Skeletal muscle tissue (tissue), 4 donors: Measurements from ENCODE around the gene MAD1L1. TPM values are rescaled to one million over a fixed set of nuclear protein-coding genes. Genes with fewer than 3 reads are reported as not detected.

Experiments
- H3K27ac ChIP-seq: one replicate; pipeline ENCODE4 v1.7.0; 2013; ENCODE audit warnings: mild to moderate bottlenecking, low read depth, low read length, inconsistent platforms
- H3K27me3 ChIP-seq, 3 donors: one replicate each; pipeline ENCODE4 v1.7.0; 2013; ENCODE audit warnings: low read length in 3 of 3; ENCODE audit not compliant: control insufficient read depth in 3 of 3, insufficient read depth in 3 of 3
- H3K36me3 ChIP-seq, 3 donors: one replicate each; pipeline ENCODE4 v1.7.0; 2013; ENCODE audit warnings: low read length in 3 of 3; ENCODE audit not compliant: control insufficient read depth in 3 of 3, insufficient read depth in 3 of 3
- H3K4me1 ChIP-seq, 3 donors: one replicate each; pipeline ENCODE4 v1.7.0; 2013; ENCODE audit warnings: low read length in 3 of 3, mild to moderate bottlenecking in 3 of 3; ENCODE audit not compliant: control insufficient read depth in 3 of 3, insufficient read depth in 3 of 3
- H3K4me3 ChIP-seq, 3 donors: one replicate each; pipeline ENCODE4 v1.7.0; 2013; ENCODE audit warnings: low read length in 3 of 3
- H3K9ac ChIP-seq, 3 donors: one replicate each; pipeline ENCODE4 v1.7.0; 2013; ENCODE audit warnings: low read length in 3 of 3, mild to moderate bottlenecking in 3 of 3, moderate library complexity in 2 of 3, low read depth in 1 of 3
- H3K9me3 ChIP-seq, 3 donors: one replicate each; pipeline ENCODE4 v1.7.0; 2013; ENCODE audit warnings: low read length in 3 of 3; ENCODE audit not compliant: control insufficient read depth in 3 of 3
- total RNA-seq: library from RNA; depleted of rRNA; stranded (reverse); fragments of >200 nt; gene quantifications from one replicate; pipeline ENCODE4 v1.2.3, GENCODE V29; 2014
- donor health status: Osteomylitis.

The MAD1L1 gene
- total RNA-seq, 1 donor from 2014 or later, result 42.3 TPM

DNA sequence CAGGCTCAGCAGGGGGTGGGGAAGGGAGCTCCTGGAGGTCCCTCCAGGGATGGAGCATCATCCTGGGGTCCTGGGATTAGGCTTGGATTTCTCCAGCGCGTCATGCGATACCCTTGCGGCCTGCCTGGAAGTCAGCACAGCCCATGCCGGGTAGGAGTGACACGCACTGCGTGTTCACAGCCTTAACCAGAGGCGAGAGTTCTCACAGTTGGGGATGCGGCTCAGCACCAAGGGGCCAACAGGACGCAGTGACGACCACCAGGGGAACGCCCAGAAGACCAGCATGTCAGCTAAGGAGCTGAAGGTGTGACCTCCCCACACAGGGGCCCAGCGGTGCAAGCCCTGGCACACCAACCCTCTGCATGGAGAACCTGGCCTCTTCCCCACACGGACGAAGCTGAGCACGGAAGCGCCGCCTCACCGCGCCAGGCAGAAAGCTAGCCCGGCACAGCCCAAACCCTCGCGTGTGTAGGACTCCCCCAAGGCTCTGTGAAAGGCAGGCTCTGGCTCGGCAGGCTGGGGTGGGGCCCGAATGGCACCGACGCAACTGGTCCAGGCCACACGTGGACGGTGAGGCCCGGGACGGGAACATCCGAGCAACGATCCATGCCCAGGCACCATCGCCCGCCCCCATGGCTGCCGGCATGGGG lies 364.1 kb downstream of the MAD1L1 start:
- Histone ChIP-seq H3K36me3 (no peaks in the 10 kb centered on the region), H3K27ac (no peak overlapping the region), H3K9me3 (no peaks in the 10 kb centered on the region), H3K27me3 (no peaks in the 10 kb centered on the region), H3K9ac (no peak overlapping the region), H3K4me1 (no peaks in the 10 kb centered on the region), H3K4me3 (no peak overlapping the region)

DNA sequence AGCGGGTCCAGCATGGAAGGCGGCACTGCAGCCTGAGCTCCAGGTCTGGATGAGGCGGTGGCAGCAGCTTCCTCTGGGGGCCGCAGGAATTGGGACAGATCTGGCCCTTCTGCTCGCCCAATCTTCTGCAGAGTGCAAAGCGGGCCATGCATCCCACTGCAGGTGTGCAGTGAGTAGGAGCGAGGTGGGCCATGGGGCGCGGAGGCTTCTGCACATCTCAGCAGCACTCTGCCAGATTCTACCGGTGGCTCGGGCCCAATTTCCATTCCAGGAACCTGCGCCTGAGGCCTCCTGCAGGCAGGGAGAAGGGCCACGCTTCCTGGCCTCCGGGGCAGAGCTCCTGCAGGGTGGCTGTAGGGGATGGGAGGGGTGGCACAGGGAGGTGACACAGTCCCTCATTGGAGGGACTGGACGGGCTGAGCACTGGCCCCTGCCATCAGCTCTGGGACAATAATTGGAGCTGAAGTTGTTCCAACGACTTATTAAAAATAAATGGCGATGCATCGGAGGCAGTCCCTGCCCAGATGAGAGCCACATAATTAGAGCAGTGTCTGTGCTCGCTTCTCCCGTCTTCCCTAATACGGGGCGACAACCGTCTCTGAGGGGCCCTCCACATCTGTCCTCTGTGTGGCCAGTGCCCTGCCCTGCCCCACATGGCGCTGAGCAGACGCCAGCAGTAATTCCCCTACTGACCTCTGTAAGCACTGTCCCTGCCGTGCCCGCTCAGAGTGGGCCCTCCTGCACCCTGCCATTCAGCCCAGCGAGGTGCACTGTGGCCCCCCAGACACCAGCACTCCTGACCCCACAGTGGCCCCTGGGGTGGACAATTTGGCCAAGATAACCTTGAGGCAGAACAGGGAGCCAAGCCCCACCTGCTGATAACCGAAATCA lies 365.1 kb downstream of the MAD1L1 start:
- Histone ChIP-seq H3K36me3 (no peaks in the 10 kb centered on the region), H3K9ac (no peak overlapping the region)

DNA sequence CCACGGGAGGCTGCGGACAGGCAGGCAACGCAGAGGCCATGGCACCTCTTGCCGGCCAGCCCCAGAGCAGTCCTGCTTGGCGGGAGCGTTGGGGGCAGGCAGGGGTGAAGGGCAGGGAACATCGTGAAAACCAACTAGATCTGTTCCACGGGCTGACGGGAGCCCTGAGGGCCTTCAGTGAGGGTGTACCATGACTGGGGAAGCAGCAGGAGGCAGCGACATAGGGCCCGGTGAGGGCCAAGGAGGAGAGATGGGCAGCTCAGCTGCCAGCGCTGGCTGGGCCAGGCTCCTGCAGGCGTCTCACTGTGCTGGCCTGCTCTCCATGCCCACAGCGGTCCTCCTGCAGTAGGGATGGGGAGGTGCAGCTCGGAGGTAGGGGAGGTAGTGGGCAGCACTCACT lies 366.1 kb downstream of the MAD1L1 start:
- H3K4me1 ChIP-seq, result no peaks in the 10 kb centered on the region

More for the DNA sequence above, 365.1 kb downstream of the MAD1L1 start:
- no peak overlapping the region for H3K27ac ChIP-seq
- H3K4me3 ChIP-seq, result no peak overlapping the region
- no peaks in the 10 kb centered on the region for H3K9me3 ChIP-seq
- H3K4me1 ChIP-seq, result no peaks in the 10 kb centered on the region
- H3K27me3 ChIP-seq, result no peaks in the 10 kb centered on the region

DNA sequence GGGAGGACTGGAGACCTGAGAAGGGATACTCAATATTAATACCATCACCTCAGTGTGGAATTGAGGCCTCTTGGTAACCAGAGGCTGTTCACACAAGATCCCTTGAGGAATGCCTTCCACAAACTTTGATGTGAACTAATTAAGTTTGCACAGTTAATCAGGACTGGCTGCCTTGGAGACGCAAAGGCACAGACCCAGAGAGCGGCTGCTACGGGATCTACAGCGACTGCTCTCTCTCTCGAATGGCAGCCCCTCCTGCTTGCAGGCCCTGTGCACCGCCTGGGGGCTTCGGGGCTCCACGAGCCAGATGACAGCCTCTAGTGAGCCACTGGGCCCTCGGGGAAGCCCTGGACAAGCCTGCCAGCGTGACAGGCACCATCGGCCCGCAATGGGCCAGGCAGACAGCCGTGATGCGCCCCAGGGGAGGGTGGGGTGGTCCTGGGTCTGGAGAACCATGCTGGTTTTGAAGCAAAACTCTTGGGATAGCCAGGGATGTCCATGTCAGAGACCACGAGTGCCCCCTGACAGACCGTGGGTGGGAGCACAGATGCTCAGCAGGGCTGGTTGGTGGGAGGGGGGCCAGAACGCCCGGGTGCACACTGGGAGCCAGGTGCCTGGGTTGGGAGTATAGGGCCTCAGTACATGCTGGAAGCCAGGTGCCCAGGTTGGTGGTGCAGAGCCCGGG lies 367.0 kb downstream of the MAD1L1 start:
- H3K4me1 ChIP-seq, result no peaks in the 10 kb centered on the region
- H3K9me3 ChIP-seq, result no peaks in the 10 kb centered on the region
- H3K27me3 ChIP-seq, result no peaks in the 10 kb centered on the region
- H3K4me3 ChIP-seq, result no peak overlapping the region
- no peaks in the 10 kb centered on the region for H3K36me3 ChIP-seq
- H3K9ac ChIP-seq, result no peak overlapping the region
- no peak overlapping the region for H3K27ac ChIP-seq

More for the DNA sequence above, 366.1 kb downstream of the MAD1L1 start:
- no peaks in the 10 kb centered on the region for H3K27me3 ChIP-seq
- H3K4me3 ChIP-seq, result no peak overlapping the region
- no peak overlapping the region for H3K27ac ChIP-seq
- no peak overlapping the region for H3K9ac ChIP-seq
- no peaks in the 10 kb centered on the region for H3K9me3 ChIP-seq
- no peaks in the 10 kb centered on the region for H3K36me3 ChIP-seq

DNA sequence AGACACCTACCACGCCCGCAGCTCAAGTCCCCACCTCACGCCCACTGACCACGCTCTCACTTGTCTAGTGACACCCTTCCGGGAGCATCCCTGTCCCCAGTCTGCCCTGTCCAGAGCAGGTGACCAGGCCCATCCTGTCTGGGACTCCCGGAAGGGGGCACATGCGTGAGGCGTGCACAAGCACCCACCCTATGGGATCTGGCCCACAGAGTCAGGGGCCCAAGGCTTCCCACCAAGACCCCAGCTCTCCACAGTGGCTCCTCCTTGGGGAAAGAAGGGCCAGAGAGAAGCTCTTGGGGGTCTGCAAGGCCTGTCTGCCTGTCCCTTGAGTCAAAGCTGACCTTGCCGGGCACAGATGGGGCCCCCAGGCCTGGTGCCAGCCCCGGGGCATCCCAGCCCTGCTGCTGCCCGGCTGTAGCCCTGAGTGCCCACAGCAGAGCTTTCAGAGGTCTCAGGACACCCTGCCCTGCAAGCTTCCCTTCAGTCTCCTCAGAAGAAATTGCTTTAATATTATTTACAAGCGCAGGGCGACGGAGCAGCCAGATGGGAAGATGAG lies 367.7 kb downstream of the MAD1L1 start:
- Histone ChIP-seq H3K4me3 (no peak overlapping the region), H3K36me3 (no peaks in the 10 kb centered on the region), H3K4me1 (no peaks in the 10 kb centered on the region), H3K27ac (no peak overlapping the region), H3K27me3 (no peaks in the 10 kb centered on the region), H3K9ac (no peak overlapping the region), H3K9me3 (no peaks in the 10 kb centered on the region)

DNA sequence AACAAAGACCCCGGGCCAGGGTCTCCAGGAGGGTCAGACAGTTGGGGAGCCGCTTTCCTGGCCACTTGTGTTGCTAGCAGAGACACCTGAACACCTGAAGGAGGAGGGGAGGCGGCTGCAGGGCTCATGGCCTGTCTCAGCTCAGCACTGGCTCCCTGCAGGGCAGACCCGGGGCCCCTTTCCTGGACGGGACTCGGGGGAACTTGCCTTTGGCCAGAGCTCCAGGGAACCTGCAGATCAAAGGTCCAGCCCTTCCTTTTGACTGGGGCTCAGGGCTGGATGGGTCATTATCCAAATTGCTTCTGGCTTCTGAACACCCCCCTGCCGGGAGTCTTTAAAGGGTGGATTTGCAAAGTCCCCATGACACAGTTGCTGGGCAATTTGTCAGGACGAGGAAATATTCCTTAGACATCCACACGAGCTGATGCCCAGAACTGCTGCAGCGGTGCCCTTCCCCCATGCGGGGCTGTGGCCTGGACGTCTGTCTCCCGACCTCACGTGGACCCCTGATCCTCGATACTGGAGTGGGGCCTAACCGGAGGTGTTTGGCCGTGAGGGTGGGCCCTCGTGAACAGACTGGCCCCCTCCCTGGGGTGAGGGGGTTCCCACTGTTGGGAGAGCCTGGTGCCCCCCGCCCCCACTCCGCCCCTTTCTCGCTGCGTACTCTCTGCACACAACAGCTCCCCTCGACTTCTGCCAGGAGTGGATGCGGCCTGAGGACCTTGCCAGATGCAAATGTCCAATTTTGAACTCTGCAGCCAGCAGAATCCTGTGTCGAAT lies 368.4 kb downstream of the MAD1L1 start:
- no peak overlapping the region for H3K27ac ChIP-seq
- no peak overlapping the region for H3K9ac ChIP-seq
- H3K4me3 ChIP-seq, result no peak overlapping the region
- H3K36me3 ChIP-seq, result no peaks in the 10 kb centered on the region
- no peaks in the 10 kb centered on the region for H3K4me1 ChIP-seq
- H3K27me3 ChIP-seq, result no peaks in the 10 kb centered on the region
- no peaks in the 10 kb centered on the region for H3K9me3 ChIP-seq

DNA sequence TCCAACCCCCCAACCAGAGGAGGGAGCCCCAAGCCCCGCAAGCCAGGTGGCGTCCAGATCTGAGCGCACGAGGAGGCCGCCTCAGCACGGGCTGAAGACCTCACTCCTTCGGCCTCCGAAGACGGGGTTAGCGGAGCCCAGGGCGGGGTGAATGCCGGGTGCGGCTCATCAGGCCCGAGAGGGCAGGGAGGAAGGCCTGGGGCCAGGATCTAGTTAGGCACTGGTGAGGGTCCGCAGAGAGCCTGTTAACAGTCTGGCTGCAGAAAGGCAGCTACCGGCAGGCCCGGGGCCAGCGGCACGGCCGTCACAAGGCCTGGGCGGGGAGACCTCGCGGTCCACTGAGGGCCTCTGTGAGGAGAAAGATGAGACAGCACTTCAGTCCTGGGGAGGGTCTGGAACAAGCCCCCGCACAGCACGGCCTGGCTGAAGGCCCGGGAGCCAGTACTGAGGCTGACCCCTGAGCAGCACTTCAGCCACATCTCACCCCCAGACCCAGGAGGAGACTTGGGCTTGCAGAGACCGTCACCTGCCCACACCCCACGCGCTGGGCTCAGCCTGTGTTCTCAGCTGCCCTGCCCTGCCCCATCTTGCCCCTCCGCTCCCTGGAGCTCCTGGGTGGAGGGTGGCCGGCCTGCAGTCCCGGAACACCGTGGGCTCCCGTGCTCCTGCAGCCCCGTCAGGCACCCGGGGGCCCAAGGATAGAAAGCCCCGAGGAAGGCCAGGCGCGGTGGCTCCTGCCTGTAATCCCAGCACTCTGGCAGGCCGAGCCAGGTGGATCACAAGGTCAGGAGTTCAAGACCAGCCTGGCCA lies 369.4 kb downstream of the MAD1L1 start:
- H3K36me3 ChIP-seq, result no peaks in the 10 kb centered on the region
- no peak overlapping the region for H3K27ac ChIP-seq
- H3K27me3 ChIP-seq, result no peaks in the 10 kb centered on the region
- no peak overlapping the region for H3K9ac ChIP-seq
- no peak overlapping the region for H3K4me3 ChIP-seq
- H3K4me1 ChIP-seq, result no peaks in the 10 kb centered on the region
- H3K9me3 ChIP-seq, result no peaks in the 10 kb centered on the region

DNA sequence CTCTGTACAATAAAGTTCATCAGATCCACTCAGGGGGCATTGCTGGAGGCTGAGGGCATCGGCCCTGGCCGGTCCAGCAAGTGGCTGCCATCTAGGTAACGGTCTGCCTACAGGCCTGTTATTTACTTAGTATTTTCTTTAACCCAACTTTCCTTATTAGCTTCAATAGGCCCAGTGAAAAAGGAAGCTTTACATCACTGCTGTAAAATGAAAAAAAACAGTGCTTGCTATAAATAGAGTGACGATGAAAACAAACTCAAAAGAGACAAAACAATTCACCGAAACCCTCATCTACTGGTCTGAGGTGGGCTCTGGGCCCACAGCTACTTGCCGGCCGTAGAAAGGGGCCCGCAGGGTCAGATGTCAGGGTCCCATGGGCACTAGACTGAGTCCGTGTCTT lies 370.2 kb downstream of the MAD1L1 start:
- H3K4me3 ChIP-seq, result no peak overlapping the region
- H3K9me3 ChIP-seq, result no peaks in the 10 kb centered on the region
- H3K27me3 ChIP-seq, result no peaks in the 10 kb centered on the region
- H3K9ac ChIP-seq, result no peak overlapping the region
- H3K27ac ChIP-seq, result no peak overlapping the region
- H3K36me3 ChIP-seq, result no peaks in the 10 kb centered on the region
- H3K4me1 ChIP-seq, result no peaks in the 10 kb centered on the region
